H9 (cell line): ENCODE measurements around the gene CASTOR1. TPM values are rescaled to one million over a fixed set of nuclear protein-coding genes. Genes with fewer than 3 reads are reported as not detected.

Experiments used
- DNase-seq: peaks from one replicate; pipeline ENCODE4 v3.0.0-alpha.2; 2017
- H2AFZ ChIP-seq: one replicate; pipeline ENCODE4 v1.6.1; 2013; ENCODE audit warnings: mild to moderate bottlenecking, low read length, control low read depth, moderate library complexity
- H2AK5ac ChIP-seq: 2 replicates; pipeline ENCODE4 v1.6.1; 2013; ENCODE audit warnings: low read length, control low read depth, mixed read lengths; ENCODE audit not compliant: insufficient read length
- H2BK120ac ChIP-seq: one replicate; pipeline ENCODE4 v1.6.1; 2013; ENCODE audit warnings: low read depth, mild to moderate bottlenecking, low read length, control low read depth, inconsistent platforms; ENCODE audit not compliant: poor library complexity, severe bottlenecking
- H2BK12ac ChIP-seq: 2 replicates; pipeline ENCODE4 v1.6.1; 2013; ENCODE audit warnings: low read length, control low read depth, mixed read lengths, low read depth; ENCODE audit not compliant: insufficient read length
- H2BK15ac ChIP-seq: 2 replicates; pipeline ENCODE4 v1.6.1; 2013; ENCODE audit warnings: low read depth, low read length, control low read depth
- H2BK20ac ChIP-seq: one replicate; pipeline ENCODE4 v1.6.1; 2013; ENCODE audit warnings: low read depth, mild to moderate bottlenecking, low read length, control low read depth, inconsistent platforms; ENCODE audit not compliant: poor library complexity, severe bottlenecking
- H2BK5ac ChIP-seq: 2 replicates; pipeline ENCODE4 v1.6.1; 2013; ENCODE audit warnings: low read length, control low read depth, mixed read lengths; ENCODE audit not compliant: insufficient read length
- H3K14ac ChIP-seq: 2 replicates; pipeline ENCODE4 v1.6.1; 2013; ENCODE audit warnings: low read length, control low read depth; ENCODE audit not compliant: insufficient read depth
- H3K18ac ChIP-seq: 2 replicates; pipeline ENCODE4 v1.6.1; 2013; ENCODE audit warnings: low read depth, mild to moderate bottlenecking, mixed read lengths, low read length, control low read depth; ENCODE audit not compliant: insufficient read length
- H3K23ac ChIP-seq: 2 replicates; pipeline ENCODE4 v1.6.1; 2013; ENCODE audit warnings: low read length, control low read depth, mixed read lengths, low read depth; ENCODE audit not compliant: insufficient read length
- H3K23me2 ChIP-seq: 2 replicates; pipeline ENCODE4 v1.6.1; 2013; ENCODE audit warnings: low read depth, mild to moderate bottlenecking, mixed read lengths, low read length, control low read depth; ENCODE audit not compliant: insufficient read length, poor library complexity, severe bottlenecking
- H3K27ac ChIP-seq: 2 replicates; pipeline ENCODE4 v1.5.1; 2013; ENCODE audit warnings: low read length, control low read depth, mixed read lengths, low read depth; ENCODE audit not compliant: insufficient read length
- H3K27me3 ChIP-seq: 2 replicates; pipeline ENCODE4 v1.6.1; 2013; ENCODE audit warnings: low read length, control low read depth, inconsistent platforms; ENCODE audit not compliant: insufficient read depth
- H3K4ac ChIP-seq: 2 replicates; pipeline ENCODE4 v1.6.1; 2013; ENCODE audit warnings: low read depth, mild to moderate bottlenecking, control low read depth, inconsistent platforms, low read length, moderate library complexity
- H3K4me1 ChIP-seq: 2 replicates; pipeline ENCODE4 v1.6.1; 2013; ENCODE audit warnings: low read length, control low read depth, inconsistent platforms; ENCODE audit not compliant: insufficient read depth
- H3K4me2 ChIP-seq: 2 replicates; pipeline ENCODE4 v1.6.1; 2013; ENCODE audit warnings: low read length, control low read depth, mixed read lengths; ENCODE audit not compliant: insufficient read length, insufficient read depth
- H3K56ac ChIP-seq: 2 replicates; pipeline ENCODE4 v1.6.1; 2013; ENCODE audit warnings: low read depth, mild to moderate bottlenecking, mixed read lengths, low read length, control low read depth; ENCODE audit not compliant: insufficient read length
- H3K79me1 ChIP-seq: 2 replicates; pipeline ENCODE4 v1.6.1; 2013; ENCODE audit warnings: low read depth, mild to moderate bottlenecking, moderate library complexity, low read length, control low read depth, inconsistent platforms; ENCODE audit not compliant: insufficient read depth, poor library complexity, severe bottlenecking
- H3K79me2 ChIP-seq: 2 replicates; pipeline ENCODE4 v1.6.1; 2013; ENCODE audit warnings: low read length, control low read depth, inconsistent platforms; ENCODE audit not compliant: insufficient read depth
- H3K9ac ChIP-seq: 2 replicates; pipeline ENCODE4 v1.6.1; 2013; ENCODE audit warnings: low read length, control low read depth, mixed read lengths; ENCODE audit not compliant: insufficient read length; ENCODE audit errors: extremely low read depth
- H3K9me3 ChIP-seq: one replicate; pipeline ENCODE4 v1.6.1; 2013; ENCODE audit warnings: low read depth, low read length, inconsistent platforms; ENCODE audit not compliant: control insufficient read depth
- H3T11ph ChIP-seq: one replicate; pipeline ENCODE4 v1.6.1; 2013; ENCODE audit warnings: mild to moderate bottlenecking, low read length, control low read depth, inconsistent platforms
- H4K20me1 ChIP-seq: one replicate; pipeline ENCODE4 v1.6.1; 2013; ENCODE audit not compliant: control insufficient read depth, insufficient read length, insufficient read depth
- H4K5ac ChIP-seq: 2 replicates; pipeline ENCODE4 v1.6.1; 2013; ENCODE audit warnings: low read depth, mild to moderate bottlenecking, mixed read lengths, low read length, control low read depth; ENCODE audit not compliant: insufficient read length
- H4K8ac ChIP-seq: replicated peaks from 2 replicates; pipeline ENCODE4 v1.6.1; 2013; ENCODE audit warnings: low read length, control low read depth, mixed read lengths, low read depth; ENCODE audit not compliant: insufficient read length
- H4K91ac ChIP-seq: 2 replicates; pipeline ENCODE4 v1.6.1; 2013; ENCODE audit warnings: low read depth, mild to moderate bottlenecking, moderate library complexity, mixed read lengths, low read length, control low read depth; ENCODE audit not compliant: insufficient read length
- H3K27ac Mint-ChIP-seq, 3 experiments: 2 replicates in 2 of 3; 3 replicates in 1 of 3; pipeline ENCODE4 v1.8.0; 2020 to 2021; ENCODE audit warnings: mixed read lengths in 3 of 3, mild to moderate bottlenecking in 1 of 3, moderate library complexity in 1 of 3
- H3K27me3 Mint-ChIP-seq: 2 replicates; pipeline ENCODE4 v1.8.0; 2021; ENCODE audit warnings: low read depth, mild to moderate bottlenecking, moderate library complexity, mixed read lengths
- H3K36me3 Mint-ChIP-seq, 3 experiments: 2 replicates in 2 of 3; 3 replicates in 1 of 3; pipeline ENCODE4 v1.8.0; 2020 to 2021; ENCODE audit warnings: low read depth in 3 of 3, mixed read lengths in 3 of 3; ENCODE audit not compliant: insufficient read depth in 1 of 3
- H3K4me1 Mint-ChIP-seq, 2 experiments: 2 replicates each; pipeline ENCODE4 v1.8.0; 2020; ENCODE audit warnings: mixed read lengths in 2 of 2
- H3K4me3 Mint-ChIP-seq, 2 experiments: 2 replicates in 1 of 2; 3 replicates in 1 of 2; pipeline ENCODE4 v1.8.0; 2020 to 2021; ENCODE audit warnings: mild to moderate bottlenecking in 2 of 2, mixed read lengths in 2 of 2, moderate library complexity in 1 of 2
- H3K9me3 Mint-ChIP-seq, 2 experiments: 2 replicates in 1 of 2; 3 replicates in 1 of 2; pipeline ENCODE4 v1.8.0; 2020; ENCODE audit warnings: mild to moderate bottlenecking in 2 of 2, mixed read lengths in 2 of 2, moderate library complexity in 1 of 2
- WGBS: extraction: QIAGEN DNeasy Blood & Tissue Kit; methylation state at CpG from one replicate; pipeline ENCODE4 v1.1.7; 2013; ENCODE audit warnings: missing lambda C conversion rate, low lambda C conversion rate, mixed read lengths; ENCODE audit not compliant: insufficient read length; ENCODE audit errors: extremely low coverage; 5-methylcytosine and 5-hydroxymethylcytosine counted together
- total RNA-seq: library from RNA; stranded (reverse); gene quantifications from 2 replicates; pipeline ENCODE4 v1.2.1, GENCODE V29; 2021
- TF ChIP-seq, protein P1 (sequence below): fragments of 200-600 bp; sonication (generic); conservative IDR thresholded peaks from 3 replicates; pipeline ENCODE4 v1.8.0; 2021; ENCODE audit warnings: antibody characterized with exemption, mild to moderate bottlenecking

The CASTOR1 gene
- total RNA-seq, 1 experiment from 2014 or later = 8.8 TPM

DNA sequence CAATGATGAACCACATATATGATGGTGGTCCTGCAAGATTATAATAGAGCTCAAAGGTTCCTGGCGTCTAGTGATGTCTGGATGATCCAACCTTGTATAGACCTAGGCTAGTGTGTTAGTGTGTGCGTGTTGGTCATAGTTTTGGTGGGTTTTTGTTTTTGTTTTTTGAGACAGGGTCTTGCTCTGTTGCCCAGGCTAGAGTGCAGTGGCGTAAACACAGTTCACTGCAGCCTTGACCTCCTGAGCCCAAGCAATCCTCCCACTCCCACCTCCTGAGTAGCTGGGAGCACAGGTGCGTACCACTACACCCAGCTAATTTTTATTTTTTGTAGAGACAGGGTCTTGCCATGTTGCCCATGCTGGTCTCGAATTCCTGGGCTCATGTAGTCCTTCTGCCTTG lies 9.4 kb downstream of the CASTOR1 start:
- H3K36me3 Mint-ChIP-seq = no peaks in the 10 kb centered on the region
- Histone ChIP-seq H3K4me2 (no peak overlapping the region), H2BK15ac (no peak overlapping the region), H3K23ac (no peak overlapping the region), H3K9me3 (no peaks in the 10 kb centered on the region), H4K20me1 (no peaks in the 10 kb centered on the region), H3K14ac (no peak overlapping the region), H2BK20ac (no peak overlapping the region), H4K8ac (no peak overlapping the region), H3T11ph (no peak overlapping the region), H3K27me3 (no peaks in the 10 kb centered on the region), H3K18ac (no peak overlapping the region), H2BK120ac (no peak overlapping the region), H4K91ac (no peak overlapping the region), H2BK5ac (no peak overlapping the region), H2BK12ac (no peak overlapping the region), H3K27ac (no peak overlapping the region), H3K23me2 (no peaks in the 10 kb centered on the region), H3K79me1 (no peaks in the 10 kb centered on the region), H3K79me2 (no peaks in the 10 kb centered on the region), H3K56ac (no peak overlapping the region), H3K9ac (no peak overlapping the region), H3K4ac (no peak overlapping the region), H2AFZ (no peak overlapping the region), H2AK5ac (no peak overlapping the region), H3K4me1 (no peaks in the 10 kb centered on the region; the same call in 1 of the 2 replicates), H4K5ac (no peak overlapping the region)
- TF ChIP-seq, protein P1, sequence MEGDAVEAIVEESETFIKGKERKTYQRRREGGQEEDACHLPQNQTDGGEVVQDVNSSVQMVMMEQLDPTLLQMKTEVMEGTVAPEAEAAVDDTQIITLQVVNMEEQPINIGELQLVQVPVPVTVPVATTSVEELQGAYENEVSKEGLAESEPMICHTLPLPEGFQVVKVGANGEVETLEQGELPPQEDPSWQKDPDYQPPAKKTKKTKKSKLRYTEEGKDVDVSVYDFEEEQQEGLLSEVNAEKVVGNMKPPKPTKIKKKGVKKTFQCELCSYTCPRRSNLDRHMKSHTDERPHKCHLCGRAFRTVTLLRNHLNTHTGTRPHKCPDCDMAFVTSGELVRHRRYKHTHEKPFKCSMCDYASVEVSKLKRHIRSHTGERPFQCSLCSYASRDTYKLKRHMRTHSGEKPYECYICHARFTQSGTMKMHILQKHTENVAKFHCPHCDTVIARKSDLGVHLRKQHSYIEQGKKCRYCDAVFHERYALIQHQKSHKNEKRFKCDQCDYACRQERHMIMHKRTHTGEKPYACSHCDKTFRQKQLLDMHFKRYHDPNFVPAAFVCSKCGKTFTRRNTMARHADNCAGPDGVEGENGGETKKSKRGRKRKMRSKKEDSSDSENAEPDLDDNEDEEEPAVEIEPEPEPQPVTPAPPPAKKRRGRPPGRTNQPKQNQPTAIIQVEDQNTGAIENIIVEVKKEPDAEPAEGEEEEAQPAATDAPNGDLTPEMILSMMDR = no peak
- H3K4me3 Mint-ChIP-seq = no peak overlapping the region
- peaks cover 6% of the 10 kb centered on the region for H3K27me3 Mint-ChIP-seq
- H3K9me3 Mint-ChIP-seq = no peaks in the 10 kb centered on the region
- WGBS = no CpG with 5 or more reads among the region's 5 CpGs
- no peak for DNase-seq
- H3K4me1 Mint-ChIP-seq = peaks cover 10 to 16% of the 10 kb centered on the region in 2 experiments
- no peak overlapping the region for H3K27ac Mint-ChIP-seq
